ENCODE results near the gene TMEM72.
"Not testable (repeated sequence)": the region's sequence is repeated elsewhere in the genome, so short reads cannot be mapped to it uniquely, and the experiment has no call there.

The TMEM72 gene

DNA sequence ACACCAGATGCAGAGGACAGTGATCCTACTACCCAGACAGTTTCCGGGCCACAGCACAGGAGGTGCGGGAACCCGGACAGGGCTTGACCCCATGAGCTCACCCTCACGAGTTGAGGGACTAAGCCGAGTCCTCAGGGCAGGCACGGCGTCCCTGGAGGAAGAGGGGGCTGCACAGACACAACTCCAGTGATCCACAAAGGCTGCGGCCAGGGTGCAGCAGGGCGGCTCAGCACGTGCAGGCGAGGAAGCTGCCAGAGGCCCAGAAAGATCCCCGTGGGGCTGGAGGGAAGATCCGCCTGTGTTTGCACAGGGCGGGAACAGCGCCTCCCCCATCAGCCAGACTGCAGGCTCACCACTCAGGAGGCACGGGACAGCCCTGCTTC, 45.9 kb upstream of the TMEM72 start:
- TF ChIP-seq, protein P1, sequence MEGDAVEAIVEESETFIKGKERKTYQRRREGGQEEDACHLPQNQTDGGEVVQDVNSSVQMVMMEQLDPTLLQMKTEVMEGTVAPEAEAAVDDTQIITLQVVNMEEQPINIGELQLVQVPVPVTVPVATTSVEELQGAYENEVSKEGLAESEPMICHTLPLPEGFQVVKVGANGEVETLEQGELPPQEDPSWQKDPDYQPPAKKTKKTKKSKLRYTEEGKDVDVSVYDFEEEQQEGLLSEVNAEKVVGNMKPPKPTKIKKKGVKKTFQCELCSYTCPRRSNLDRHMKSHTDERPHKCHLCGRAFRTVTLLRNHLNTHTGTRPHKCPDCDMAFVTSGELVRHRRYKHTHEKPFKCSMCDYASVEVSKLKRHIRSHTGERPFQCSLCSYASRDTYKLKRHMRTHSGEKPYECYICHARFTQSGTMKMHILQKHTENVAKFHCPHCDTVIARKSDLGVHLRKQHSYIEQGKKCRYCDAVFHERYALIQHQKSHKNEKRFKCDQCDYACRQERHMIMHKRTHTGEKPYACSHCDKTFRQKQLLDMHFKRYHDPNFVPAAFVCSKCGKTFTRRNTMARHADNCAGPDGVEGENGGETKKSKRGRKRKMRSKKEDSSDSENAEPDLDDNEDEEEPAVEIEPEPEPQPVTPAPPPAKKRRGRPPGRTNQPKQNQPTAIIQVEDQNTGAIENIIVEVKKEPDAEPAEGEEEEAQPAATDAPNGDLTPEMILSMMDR (IDR thresholded peaks at IDR 0.05; ENCODE audit: borderline replicate concordance, insufficient read depth, low read depth, low read length): no peak
- H3K4me3 ChIP-seq (ENCODE audit: low read depth, low read length): no peak overlapping the region

DNA sequence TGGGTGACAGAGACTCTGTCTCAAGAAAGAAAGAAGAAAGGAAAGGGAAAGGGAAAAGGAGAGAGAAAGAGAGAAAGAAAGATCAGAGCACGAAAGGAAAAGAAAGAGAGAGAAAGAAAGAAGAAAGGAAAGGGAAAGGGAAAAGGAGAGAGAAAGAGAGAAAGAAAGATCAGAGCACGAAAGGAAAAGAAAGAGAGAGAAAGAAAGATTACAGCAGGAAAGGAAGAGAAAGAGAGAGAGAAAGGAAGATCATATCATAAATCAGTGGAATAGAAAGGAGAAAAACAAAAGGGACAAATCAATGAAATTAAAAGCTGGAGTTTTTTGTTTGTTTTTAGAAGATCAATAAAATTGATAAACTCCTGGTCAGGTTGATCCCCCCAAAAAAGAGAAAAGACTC, 44.8 kb upstream of the TMEM72 start:
- not testable (repeated sequence) for H3K4me3 ChIP-seq (ENCODE audit: low read depth, low read length)

DNA sequence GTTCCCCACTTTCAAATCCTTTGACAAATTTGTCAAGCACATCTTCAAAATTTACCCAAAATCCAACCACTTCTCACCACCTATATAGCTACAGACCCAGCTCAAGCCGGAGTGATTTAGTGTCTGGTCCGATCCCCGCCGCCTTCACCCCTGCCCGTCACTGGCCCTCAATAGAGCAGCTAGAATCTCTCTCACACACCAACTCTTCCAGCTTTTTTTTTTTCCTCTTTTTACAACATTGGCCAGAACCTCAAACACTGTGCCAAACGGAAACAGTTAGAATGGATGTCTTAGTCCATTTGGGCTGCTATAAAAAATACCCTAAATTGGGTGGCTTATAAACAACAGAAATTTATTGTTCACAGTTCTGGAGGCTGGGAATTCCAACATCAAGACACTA, 41.1 kb upstream of the TMEM72 start:
- no peak overlapping the region for H3K4me3 ChIP-seq (ENCODE audit: low read depth, low read length)
- TF ChIP-seq, protein P1 (IDR thresholded peaks at IDR 0.05; ENCODE audit: borderline replicate concordance, insufficient read depth, low read depth, low read length): no peak

DNA sequence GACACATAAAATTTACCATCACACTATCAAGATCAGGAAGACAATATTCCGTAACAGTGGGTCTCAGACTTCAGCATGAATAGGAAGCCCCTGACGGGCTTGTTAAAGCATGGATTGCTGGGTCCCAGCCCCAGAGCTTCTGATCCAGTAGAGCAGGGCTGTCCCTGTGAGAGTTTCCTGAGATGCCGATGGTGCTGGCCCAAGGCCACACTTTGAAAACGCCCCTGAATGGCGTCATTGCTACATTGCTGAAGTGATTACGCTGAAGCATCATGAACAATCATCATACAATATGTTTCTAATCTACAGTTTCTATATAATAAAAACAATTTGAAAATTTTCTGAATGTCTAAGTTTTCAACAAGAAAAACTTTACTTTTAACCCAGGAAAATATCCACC, 38.0 kb upstream of the TMEM72 start:
- no peak overlapping the region for H3K4me3 ChIP-seq (ENCODE audit: low read depth, low read length)
- TF ChIP-seq, protein P1 (IDR thresholded peaks at IDR 0.05; ENCODE audit: borderline replicate concordance, insufficient read depth, low read depth, low read length): no peak

DNA sequence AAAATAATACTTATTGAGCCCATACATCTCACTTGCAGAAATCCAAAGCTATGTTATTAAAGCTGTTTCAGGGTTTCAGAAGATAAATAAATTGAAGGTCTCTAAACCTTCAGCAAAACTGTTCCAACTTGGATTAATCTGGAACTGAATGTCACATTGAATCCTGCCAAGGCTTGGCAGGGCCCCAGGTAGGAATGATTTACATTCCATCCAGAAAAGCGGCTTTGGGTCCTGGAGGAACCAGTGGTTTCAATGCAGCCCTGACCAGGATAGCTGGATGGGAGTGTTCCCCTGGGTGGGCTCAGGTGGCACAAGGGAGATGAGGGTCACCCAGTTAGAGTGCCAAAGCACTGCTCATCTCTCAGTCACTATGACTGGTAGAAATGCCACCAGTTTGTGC, 37.0 kb upstream of the TMEM72 start:
- no peak overlapping the region for H3K4me3 ChIP-seq (ENCODE audit: low read depth, low read length)
- TF ChIP-seq, protein P1 (IDR thresholded peaks at IDR 0.05; ENCODE audit: borderline replicate concordance, insufficient read depth, low read depth, low read length): no peak

DNA sequence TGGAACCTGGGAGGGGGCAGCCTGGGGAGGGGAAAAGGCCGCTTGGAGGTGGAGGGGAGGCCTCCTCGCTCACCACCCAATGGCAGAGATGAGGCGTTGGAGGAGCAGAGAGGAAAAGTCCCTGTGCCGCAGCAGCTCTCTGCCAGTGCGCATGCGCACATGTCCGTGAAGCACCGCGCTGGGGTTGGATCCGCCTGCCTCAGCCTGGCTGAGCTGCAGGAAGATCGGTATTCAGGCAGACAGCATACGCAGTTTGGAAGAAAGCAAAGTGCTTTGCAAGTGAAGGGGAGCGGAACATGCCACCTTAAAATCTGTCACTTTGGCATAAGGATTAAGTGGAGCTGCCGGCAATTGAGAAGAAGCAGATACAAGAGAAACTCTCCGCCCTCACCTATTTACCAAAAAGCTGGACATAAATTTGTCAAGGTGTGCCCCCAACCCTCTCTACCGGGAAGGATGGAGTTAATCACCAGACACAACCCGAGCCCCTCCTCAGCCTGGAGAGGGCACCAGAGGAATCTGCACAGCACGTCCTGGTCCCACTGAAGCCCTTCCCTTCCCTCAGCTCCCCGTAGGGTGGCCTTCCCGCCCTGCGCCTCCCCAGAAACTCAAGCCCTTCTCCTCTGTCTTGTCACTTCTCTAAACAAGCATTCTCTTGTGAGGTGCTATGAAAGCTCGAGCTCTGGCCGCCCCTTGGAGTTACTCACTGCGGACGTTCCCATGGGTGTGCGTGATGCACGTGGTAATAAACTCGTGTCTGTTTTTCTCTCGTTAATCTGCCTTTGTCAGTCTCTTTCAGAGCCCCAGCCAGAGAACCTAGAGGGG, 32.2 kb upstream of the TMEM72 start:
- H3K4me3 ChIP-seq (ENCODE audit: low read depth, low read length): no peak overlapping the region
- TF ChIP-seq, protein P1 (IDR thresholded peaks at IDR 0.05; ENCODE audit: borderline replicate concordance, insufficient read depth, low read depth, low read length): no peak

DNA sequence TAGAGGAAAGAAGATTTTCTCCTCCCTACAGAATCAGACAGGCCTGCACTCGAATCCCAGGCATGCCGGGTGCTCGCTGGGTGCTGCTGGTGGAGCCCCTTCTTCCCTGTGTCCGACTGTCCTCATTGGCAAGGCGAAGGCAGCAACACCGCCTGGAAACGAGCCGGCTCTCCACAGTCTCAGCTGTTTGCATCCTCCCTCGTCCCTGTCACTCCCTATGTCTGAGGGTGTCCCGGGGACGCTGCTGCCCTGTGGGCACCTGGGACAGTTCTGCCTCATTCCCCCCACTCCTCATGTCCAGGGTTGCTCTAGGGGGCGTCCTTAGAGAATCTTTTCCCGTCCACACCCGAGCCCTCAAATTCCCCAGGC, 31.6 kb upstream of the TMEM72 start:
- TF ChIP-seq, protein P1 (IDR thresholded peaks at IDR 0.05; ENCODE audit: borderline replicate concordance, insufficient read depth, low read depth, low read length): no peak
- H3K4me3 ChIP-seq (ENCODE audit: low read depth, low read length): no peak overlapping the region
